ENCODE measurements around the gene YTHDC2. TPM values are rescaled to one million over a fixed set of nuclear protein-coding genes. Genes with fewer than 3 reads are reported as not detected.
"Not testable (repeated sequence)": the region's sequence is repeated elsewhere in the genome, so short reads cannot be mapped to it uniquely, and the experiment has no call there.

Gene YTHDC2
- total RNA-seq, 2 experiments from 2014 or later, result 24.4 to 28.0 TPM

- no peak overlapping the region for H3K4me3 Mint-ChIP-seq
- intact Hi-C loops (cut with micrococcal nuclease), result no loop called here
- DNase-seq, result no peak
- H3K4me1 Mint-ChIP-seq (ENCODE audit: low read depth), result peaks cover 17% of the 10 kb centered on the region
- H3K9me3 Mint-ChIP-seq, result peaks cover 14% of the 10 kb centered on the region
- CTCF ChIA-PET, result interaction anchor here (1.1 kb wide), 1 partner anchor 56 kb away, joined by 3 read pairs; no protein-coding TSS in a partner anchor
- H3K27me3 Mint-ChIP-seq (ENCODE audit: low read depth), result no peaks in the 10 kb centered on the region
- peaks cover 64% of the 10 kb centered on the region for H3K36me3 Mint-ChIP-seq (ENCODE audit: low read depth)
- no peak overlapping the region for H3K27ac Mint-ChIP-seq
These were observed 59.2 kb downstream of the YTHDC2 start for GRCh38 chr5:113572716-113573115.

- Mint-ChIP-seq H3K4me1 (ENCODE audit: low read depth) (peaks cover 17% of the 10 kb centered on the region), H3K27ac (no peak overlapping the region)
- intact Hi-C loops (cut with micrococcal nuclease), result no loop called here
These were observed 60.9 kb downstream of the YTHDC2 start for GRCh38 chr5:113574417-113574816.

GRCh38 chr5:113575074-113575473, 61.6 kb downstream of the YTHDC2 start:
- no peak for DNase-seq
- no peaks in the 10 kb centered on the region for H3K27me3 Mint-ChIP-seq (ENCODE audit: low read depth)
- peaks cover 17% of the 10 kb centered on the region for H3K4me1 Mint-ChIP-seq (ENCODE audit: low read depth)
- no peak overlapping the region for H3K27ac Mint-ChIP-seq
- H3K4me3 Mint-ChIP-seq, result no peak overlapping the region
- CTCF ChIA-PET, result no interaction called here
- intact Hi-C loops (cut with micrococcal nuclease), result no loop called here
- peaks cover 51% of the 10 kb centered on the region for H3K36me3 Mint-ChIP-seq (ENCODE audit: low read depth)
- peaks cover 11% of the 10 kb centered on the region for H3K9me3 Mint-ChIP-seq

More at GRCh38 chr5:113574417-113574816, 60.9 kb downstream of the YTHDC2 start:
- no peak overlapping the region for H3K4me3 Mint-ChIP-seq
- CTCF ChIA-PET, result no interaction called here
- H3K27me3 Mint-ChIP-seq (ENCODE audit: low read depth), result no peaks in the 10 kb centered on the region
- DNase-seq, result no peak
- H3K9me3 Mint-ChIP-seq, result peaks cover 14% of the 10 kb centered on the region
- peaks cover 55% of the 10 kb centered on the region for H3K36me3 Mint-ChIP-seq (ENCODE audit: low read depth)

GRCh38 chr5:113578091-113578490, 64.6 kb downstream of the YTHDC2 start:
- Mint-ChIP-seq H3K36me3 (ENCODE audit: low read depth) (peaks cover 30% of the 10 kb centered on the region), H3K4me1 (ENCODE audit: low read depth) (peaks cover 14% of the 10 kb centered on the region), H3K27me3 (ENCODE audit: low read depth) (no peaks in the 10 kb centered on the region), H3K27ac (no peak overlapping the region), H3K9me3 (no peaks in the 10 kb centered on the region), H3K4me3 (no peak overlapping the region)
- DNase-seq, result no peak
- intact Hi-C loops (cut with micrococcal nuclease), result no loop called here
- CTCF ChIA-PET, result no interaction called here

- CTCF ChIA-PET, result interaction anchor here (0.6 to 1.4 kb wide), 3 partner anchors 25 to 30 kb away, joined by 3 to 5 read pairs (median 4); no protein-coding TSS in a partner anchor
- Mint-ChIP-seq H3K9me3 (no peaks in the 10 kb centered on the region), H3K36me3 (ENCODE audit: low read depth) (peaks cover 21% of the 10 kb centered on the region), H3K4me1 (ENCODE audit: low read depth) (peaks cover 2% of the 10 kb centered on the region), H3K4me3 (no peak overlapping the region), H3K27me3 (ENCODE audit: low read depth) (no peaks in the 10 kb centered on the region), H3K27ac (no peak overlapping the region)
- intact Hi-C loops (cut with micrococcal nuclease), result no loop called here
- no peak for DNase-seq
These were observed 67.9 kb downstream of the YTHDC2 start for GRCh38 chr5:113581388-113581787.

- Mint-ChIP-seq H3K4me3 (no peak overlapping the region), H3K36me3 (ENCODE audit: low read depth) (peaks cover 11% of the 10 kb centered on the region), H3K27ac (no peak overlapping the region), H3K9me3 (no peaks in the 10 kb centered on the region), H3K4me1 (ENCODE audit: low read depth) (no peaks in the 10 kb centered on the region), H3K27me3 (ENCODE audit: low read depth) (no peaks in the 10 kb centered on the region)
- no peak for DNase-seq
- intact Hi-C loops (cut with micrococcal nuclease), result no loop called here
- CTCF ChIA-PET, result interaction anchor here (3.2 kb wide), 1 partner anchor 14 kb away, joined by 11 read pairs; no protein-coding TSS in a partner anchor
These were observed 84.7 kb downstream of the YTHDC2 start for GRCh38 chr5:113598150-113598549.

- intact Hi-C loops (cut with micrococcal nuclease), result no loop called here
- H3K36me3 Mint-ChIP-seq (ENCODE audit: low read depth), result peaks cover 6% of the 10 kb centered on the region
- H3K9me3 Mint-ChIP-seq, result no peaks in the 10 kb centered on the region
- H3K4me3 Mint-ChIP-seq, result no peak overlapping the region
- CTCF ChIA-PET, result interaction anchor here (0.5 to 3.2 kb wide), 2 partner anchors 13 to 74 kb away, joined by 3 to 11 read pairs; no protein-coding TSS in a partner anchor
- no peaks in the 10 kb centered on the region for H3K4me1 Mint-ChIP-seq (ENCODE audit: low read depth)
- DNase-seq, result no peak
- H3K27ac Mint-ChIP-seq, result no peak overlapping the region
- no peaks in the 10 kb centered on the region for H3K27me3 Mint-ChIP-seq (ENCODE audit: low read depth)
These were observed 85.4 kb downstream of the YTHDC2 start for GRCh38 chr5:113598926-113599325.

- intact Hi-C loops (cut with micrococcal nuclease), result no loop called here
These were observed 86.9 kb downstream of the YTHDC2 start for GRCh38 chr5:113600255-113600905.

GRCh38 chr5:113601423-113601822, 87.9 kb downstream of the YTHDC2 start:
- peaks cover 2% of the 10 kb centered on the region for H3K27me3 Mint-ChIP-seq (ENCODE audit: low read depth)
- no peaks in the 10 kb centered on the region for H3K9me3 Mint-ChIP-seq
- CTCF ChIA-PET, result no interaction called here
- no peak overlapping the region for H3K4me3 Mint-ChIP-seq
- no peak overlapping the region for H3K27ac Mint-ChIP-seq
- intact Hi-C loops (cut with micrococcal nuclease), result no loop called here
- DNase-seq, result no peak
- peaks cover 2% of the 10 kb centered on the region for H3K4me1 Mint-ChIP-seq (ENCODE audit: low read depth)
- H3K36me3 Mint-ChIP-seq (ENCODE audit: low read depth), result no peaks in the 10 kb centered on the region

More at GRCh38 chr5:113600255-113600905, 86.9 kb downstream of the YTHDC2 start:
- CTCF ChIA-PET, result interaction anchor here (0.7 to 3.2 kb wide), 2 partner anchors 12 to 604 kb away, joined by 3 to 11 read pairs; no protein-coding TSS in a partner anchor
- Mint-ChIP-seq H3K36me3 (ENCODE audit: low read depth) (no peaks in the 10 kb centered on the region), H3K27me3 (ENCODE audit: low read depth) (no peaks in the 10 kb centered on the region), H3K4me1 (ENCODE audit: low read depth) (no peaks in the 10 kb centered on the region), H3K9me3 (no peaks in the 10 kb centered on the region), H3K27ac (no peak overlapping the region), H3K4me3 (no peak overlapping the region)
- no peak for DNase-seq

- H3K4me3 Mint-ChIP-seq; H3K27me3 Mint-ChIP-seq (ENCODE audit: low read depth); H3K36me3 Mint-ChIP-seq (ENCODE audit: low read depth); H3K9me3 Mint-ChIP-seq; DNase-seq; H3K4me1 Mint-ChIP-seq (ENCODE audit: low read depth); H3K27ac Mint-ChIP-seq; intact Hi-C loops (cut with micrococcal nuclease): not testable (repeated sequence)
- CTCF ChIA-PET, result interaction anchor here (0.9 to 3.5 kb wide), 4 partner anchors 9 to 607 kb away, joined by 3 to 18 read pairs (median 5); no protein-coding TSS in a partner anchor
These were observed 89.8 kb downstream of the YTHDC2 start for GRCh38 chr5:113603246-113603645.

GRCh38 chr5:113606298-113607134, 93.0 kb downstream of the YTHDC2 start:
- DNase-seq, result peak; percentile 49
- no peaks in the 10 kb centered on the region for H3K36me3 Mint-ChIP-seq (ENCODE audit: low read depth)
- peaks cover 3% of the 10 kb centered on the region for H3K4me1 Mint-ChIP-seq (ENCODE audit: low read depth)
- CTCF ChIA-PET, result interaction anchor here (0.6 to 3.5 kb wide), 16 partner anchors 12 to 1064 kb away, joined by 3 to 18 read pairs (median 4); no protein-coding TSS in a partner anchor
- no peak overlapping the region for H3K4me3 Mint-ChIP-seq
- H3K27me3 Mint-ChIP-seq (ENCODE audit: low read depth), result peaks cover 3% of the 10 kb centered on the region
- intact Hi-C loops (cut with micrococcal nuclease), result loop anchor here (1.0 to 5.0 kb wide), 6 partner anchors 94 to 1054 kb away; partner anchors contain the start of gene YTHDC2
- H3K27ac Mint-ChIP-seq, result no peak overlapping the region
- H3K9me3 Mint-ChIP-seq, result no peaks in the 10 kb centered on the region

- peaks cover 3% of the 10 kb centered on the region for H3K27me3 Mint-ChIP-seq (ENCODE audit: low read depth)
- no peak overlapping the region for H3K4me3 Mint-ChIP-seq
- H3K4me1 Mint-ChIP-seq (ENCODE audit: low read depth), result peaks cover 3% of the 10 kb centered on the region
- no peaks in the 10 kb centered on the region for H3K9me3 Mint-ChIP-seq
- CTCF ChIA-PET, result interaction anchor here (0.6 to 1.9 kb wide), 3 partner anchors 10 to 1853 kb away, joined by 3 to 10 read pairs (median 4); no protein-coding TSS in a partner anchor
- no peaks in the 10 kb centered on the region for H3K36me3 Mint-ChIP-seq (ENCODE audit: low read depth)
- DNase-seq, result no peak
- no peak overlapping the region for H3K27ac Mint-ChIP-seq
- intact Hi-C loops (cut with micrococcal nuclease), result loop anchor here (2.0 to 5.0 kb wide), 3 partner anchors 95 to 1055 kb away; partner anchors contain the start of gene YTHDC2
These were observed 93.9 kb downstream of the YTHDC2 start for GRCh38 chr5:113607361-113607760.
